K562 (cell line): Measurements from ENCODE around the gene SYT7. TPM values are rescaled to one million over a fixed set of nuclear protein-coding genes. Genes with fewer than 3 reads are reported as not detected.

ENCODE experiments used
- ATAC-seq: fragments of 200-7000 bp; cut with Tn5 transposase; 3 replicates; pipeline ENCODE4 v1.9.1; 2020; ENCODE audit warnings: moderate library complexity
- BruUV-seq: library from RNA; stranded (reverse); fragments of 400-500 nt; replicated peaks from 2 replicates; lab custom pipeline; 2021; lab: Mats Ljungman, UMichigan
- CTCF ChIA-PET: fragments of 300-600 bp; formaldehyde crosslinking; extraction: SDS; loops from one replicate; lab custom pipeline; 2021; ENCODE audit warnings: low intra/inter-chr PET ratio; lab: Yijun Ruan, JAX
- POLR2A ChIA-PET: fragments of 300-600, 350-650 bp; sonication (Branson Sonifier 250); formaldehyde crosslinking; extraction: SDS; loops from one replicate; lab custom pipeline; 2021; ENCODE audit warnings: antibody characterized with exemption, inconsistent platforms; lab: Yijun Ruan, JAX
- DNase-seq, 4 experiments: peaks; one replicate each; pipeline versions ENCODE4 v3.0.0 to v3.0.0-alpha.2; 2011 to 2018; ENCODE audit warnings: low spot score in 3 of 4, mixed read lengths in 3 of 4; ENCODE audit errors: extremely low read depth in 1 of 4
- FAIRE-seq: peaks from 2 replicates; lab custom pipeline; 2011; peaks lifted over from hg19 to GRCh38; lab: Jason Lieb, UNC
- H2AFZ ChIP-seq: 2 replicates; pipeline ENCODE4 v1.6.0; 2011; ENCODE audit warnings: low read depth, low read length, control low read depth, inconsistent platforms
- H3K27ac ChIP-seq: fragments of 200-600 bp; 3 replicates; pipeline ENCODE4 v1.8.0; 2011; ENCODE audit warnings: low read depth, mild to moderate bottlenecking, control low read depth, inconsistent platforms, low read length, moderate library complexity, mixed read lengths; ENCODE audit errors: extremely low read depth
- H3K27me3 ChIP-seq, 2 experiments: fragments of 300-600 bp in 1 of 2; 2 replicates in 1 of 2; 3 replicates in 1 of 2; pipeline versions ENCODE4 v1.6.0 to v1.8.0; 2011; ENCODE audit warnings: inconsistent platforms in 2 of 2, low read length in 2 of 2, mild to moderate bottlenecking in 1 of 2, mixed read lengths in 1 of 2, moderate library complexity in 1 of 2; ENCODE audit not compliant: control insufficient read depth in 2 of 2, insufficient read depth in 2 of 2
- H3K36me3 ChIP-seq: fragments of 300-600 bp; 3 replicates; pipeline ENCODE4 v1.8.0; 2011; ENCODE audit warnings: mild to moderate bottlenecking, low read length, inconsistent platforms; ENCODE audit not compliant: control insufficient read depth, insufficient read depth
- H3K4me1 ChIP-seq, 2 experiments: fragments of 200-600 bp in 1 of 2; replicated peaks in 1 of 2; 2 replicates in 1 of 2; 3 replicates in 1 of 2; pipeline versions ENCODE4 v1.5.1 to v1.8.0; 2011; ENCODE audit warnings: inconsistent platforms in 2 of 2, low read length in 2 of 2, mild to moderate bottlenecking in 1 of 2, mixed read lengths in 1 of 2, moderate library complexity in 1 of 2; ENCODE audit not compliant: control insufficient read depth in 2 of 2, insufficient read depth in 2 of 2
- H3K4me2 ChIP-seq: 2 replicates; pipeline ENCODE4 v1.6.1; 2011; ENCODE audit warnings: low read length, control low read depth, inconsistent platforms, mixed read lengths; ENCODE audit not compliant: insufficient read depth
- H3K4me3 ChIP-seq: fragments of 200-600 bp; sonication (generic), shearing (Covaris generic); 2 replicates; pipeline ENCODE4 v1.5.1; 2016; ENCODE audit warnings: control low read depth, inconsistent platforms
- H3K79me2 ChIP-seq: fragments of 200-600 bp; 3 replicates; pipeline ENCODE4 v1.8.0; 2011; ENCODE audit warnings: low read length, inconsistent platforms; ENCODE audit not compliant: control insufficient read depth, insufficient read depth
- H3K9ac ChIP-seq, 2 experiments: 2 replicates each; pipeline versions ENCODE4 v1.6.0 to v1.6.1; 2011; ENCODE audit warnings: low read depth in 2 of 2, low read length in 2 of 2, control low read depth in 1 of 2, inconsistent platforms in 1 of 2, mild to moderate bottlenecking in 1 of 2, mixed read lengths in 1 of 2; ENCODE audit not compliant: insufficient read depth in 1 of 2
- H3K9me1 ChIP-seq: one replicate; pipeline ENCODE4 v1.6.0; 2011; ENCODE audit warnings: inconsistent platforms, mild to moderate bottlenecking, low read length, moderate library complexity; ENCODE audit not compliant: control insufficient read depth, insufficient read depth
- H3K9me3 ChIP-seq: replicated peaks from 2 replicates; pipeline ENCODE4 v1.5.1; 2011; ENCODE audit warnings: low read depth, low read length, inconsistent platforms; ENCODE audit not compliant: control insufficient read depth, insufficient read depth
- H4K20me1 ChIP-seq: replicated peaks from 2 replicates; pipeline ENCODE4 v1.6.1; 2011; ENCODE audit warnings: low read length, inconsistent platforms, mixed read lengths; ENCODE audit not compliant: control insufficient read depth, insufficient read depth
- CTCFL ChIP-seq: IDR thresholded peaks from 2 replicates; pipeline ENCODE4 v1.6.1; 2011; ENCODE audit warnings: borderline replicate concordance, low read depth, mild to moderate bottlenecking, moderate library complexity, low read length; ENCODE audit not compliant: insufficient read depth, poor library complexity, severe bottlenecking
- MYC ChIP-seq, 2 experiments: fragments of 250-450 bp in 1 of 2; sonication (Bioruptor Pico) in 1 of 2; IDR thresholded peaks; 2 replicates each; pipeline versions ENCODE4 v1.5.1 to v1.6.1; 2012 to 2021; ENCODE audit warnings: low read depth in 2 of 2, borderline replicate concordance in 1 of 2, improper control_type of control experiment in 1 of 2, low read length in 1 of 2, mild to moderate bottlenecking in 1 of 2, moderate library complexity in 1 of 2
- REST ChIP-seq, 2 experiments: fragments of 450-650 bp; formaldehyde crosslinking in 1 of 2; IDR thresholded peaks; 2 replicates each; pipeline versions ENCODE4 v1.4.0 to v1.6.1; 2014 to 2020; ENCODE audit warnings: mild to moderate bottlenecking in 2 of 2, borderline replicate concordance in 1 of 2, low read depth in 1 of 2
- YY1 ChIP-seq, 3 experiments: IDR thresholded peaks; 2 replicates each; pipeline ENCODE4 v1.6.1; 2011; ENCODE audit warnings: low read length in 2 of 3, mild to moderate bottlenecking in 2 of 3, moderate library complexity in 2 of 3, borderline replicate concordance in 1 of 3, control low read depth in 1 of 3, low read depth in 1 of 3; ENCODE audit not compliant: insufficient read depth in 3 of 3, insufficient replicate concordance in 2 of 3, control insufficient read depth in 1 of 3, insufficient read length in 1 of 3; ENCODE audit errors: extremely low read depth in 1 of 3
- WGBS: fragments of 100-300 bp; shearing (Covaris generic); methylation state at CpG from one replicate; pipeline ENCODE4 v1.1.6; 2016; ENCODE audit warnings: low coverage, mixed read lengths; ENCODE audit not compliant: insufficient coverage; ENCODE audit errors: missing lambda C conversion rate; 5-methylcytosine and 5-hydroxymethylcytosine counted together
- in situ Hi-C: fragments of 300-500 bp; cut with MboI; formaldehyde crosslinking; loops from 4 replicates; pipeline ENCODE4 v1.15.0; 2018; ENCODE audit warnings: inconsistent platforms, mixed read lengths
- intact Hi-C: fragments of 100-400 bp; cut with micrococcal nuclease; formaldehyde crosslinking; loops from 2 replicates; pipeline ENCODE4 v1.14.2; 2022
- polyA plus RNA-seq, 8 experiments: library from polyadenylated mRNA; depleted of rRNA in 4 of 8; stranded (reverse) in 5 of 8; unstranded in 3 of 8; fragments of >200 nt; fragmentation: Nextera tagmentation in 2 of 8; fragmentation: Illumina TruSeq in 1 of 8; extraction: Ambion mirVana in 2 of 8; extraction: Trizol in 1 of 8; gene quantifications; 2 replicates each; pipeline versions ENCODE4 v1.2.1 to v1.2.3, GENCODE V29; 2011 to 2014; ENCODE audit warnings: inconsistent platforms in 1 of 8, missing spikeins in 1 of 8
- total RNA-seq, 7 experiments: library from RNA; depleted of rRNA in 6 of 7; stranded (reverse); fragments of >200 nt in 6 of 7; fragmentation: Illumina TruSeq in 2 of 7; extraction: Trizol in 2 of 7; gene quantifications; 2 replicates each; pipeline versions ENCODE4 v1.2.1 to v1.2.3, GENCODE V29; 2011 to 2021; ENCODE audit warnings: low replicate concordance in 1 of 7
- TF ChIP-seq, protein P1 (sequence below), 3 experiments: IDR thresholded peaks in 2 of 3; conservative IDR thresholded peaks in 1 of 3; 2 replicates each; pipeline ENCODE4 v1.5.1; 2011 to 2012; ENCODE audit warnings: low read length in 3 of 3, mild to moderate bottlenecking in 3 of 3, control low read depth in 2 of 3, improper control_type of control experiment in 1 of 3, inconsistent platforms in 1 of 3, low read depth in 1 of 3, mixed read lengths in 1 of 3, moderate library complexity in 1 of 3; ENCODE audit not compliant: insufficient read depth in 2 of 3

SYT7 gene
- total and polyA plus RNA-seq, 9 of the 15 experiments (the other 6 are each of a cell fraction or from before 2014, with no cell fraction given): 0.01 to 0.51 (median 0.16) TPM; not detected in 1

DNA sequence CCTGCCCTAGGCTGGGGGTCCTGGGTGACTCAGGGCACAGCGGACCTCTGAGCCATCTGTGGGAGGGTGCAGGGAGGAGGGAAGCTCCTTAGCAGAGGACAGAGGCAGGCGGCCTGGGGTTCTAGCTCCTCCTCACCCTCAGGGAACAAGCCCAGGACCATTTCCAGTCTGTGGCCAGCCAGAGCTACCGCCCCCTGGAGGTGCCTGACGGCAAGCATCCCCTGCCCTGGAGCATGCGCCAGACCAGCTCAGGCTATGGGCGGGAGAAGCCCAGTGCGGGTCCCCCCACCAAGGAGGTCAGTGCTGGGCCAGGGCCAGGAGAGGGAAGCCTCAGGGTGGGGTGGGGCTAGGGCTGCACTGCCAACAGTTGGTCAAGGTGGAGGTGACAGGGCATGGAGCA lies 98.4 kb downstream of the SYT7 start:
- H3K9ac ChIP-seq: 0 out of 4 replicates have a peak overlapping the region, but pooled peaks of 1 of the 2 experiments have one; percentile 32
- FAIRE-seq (peak; percentile 42), DNase-seq (peak; percentile 66 to 81 (median 77)), ATAC-seq (peak; percentile 95)
- H2AFZ ChIP-seq: no peak overlapping the region
- H4K20me1 ChIP-seq: peaks cover 11% of the 10 kb centered on the region; the same call in 1 of the 2 replicates
- no peaks in the 10 kb centered on the region for H3K9me1 ChIP-seq
- H3K9me3 ChIP-seq: no peaks in the 10 kb centered on the region
- no peaks in the 10 kb centered on the region for H3K36me3 ChIP-seq
- POLR2A ChIA-PET: interaction anchor here (1.0 to 1.2 kb wide), 3 partner anchors 11 to 93 kb away, joined by 3 to 9 read pairs (median 4); no protein-coding TSS in a partner anchor
- H3K4me3 ChIP-seq: no peak overlapping the region
- in situ Hi-C loops: no loop called here
- CTCF ChIA-PET: no interaction called here
- H3K27ac ChIP-seq: no peak overlapping the region
- intact Hi-C loops: no loop called here
- H3K27me3 ChIP-seq: peaks cover 38 to 71% of the 10 kb centered on the region in 2 experiments
- 0% methylated on average over 6 of the region's 7 CpGs for WGBS
- H3K79me2 ChIP-seq: no peaks in the 10 kb centered on the region
- peaks cover 0 to 32% of the 10 kb centered on the region in 2 experiments; a peak in 2 of 5 replicates for H3K4me1 ChIP-seq
- BruUV-seq: no TSS peak
- H3K4me2 ChIP-seq: no peak overlapping the region
- TF ChIP-seq MYC (IDR thresholded peaks at IDR 0.05; ENCODE audit: low read depth, low read length) (peak; percentile 19; the same call in 1 of the 2 replicates), MYC (CRISPR knock-in tag; IDR thresholded peaks at IDR 0.05; ENCODE audit: borderline replicate concordance, low read depth) (no peak), REST (IDR thresholded peaks at IDR 0.05; ENCODE audit: borderline replicate concordance) (peak; percentile 9; the same call in 1 of the 2 replicates), REST (CRISPR knock-in tag; IDR thresholded peaks at IDR 0.05; ENCODE audit: low read depth) (no peak), YY1 (IDR thresholded peaks at IDR 0.05; ENCODE audit: borderline replicate concordance in 1 of 3, control insufficient read depth in 1 of 3, extremely low read depth in 1 of 3, insufficient read depth in 3 of 3, insufficient read length in 1 of 3, insufficient replicate concordance in 2 of 3, low read depth in 1 of 3, low read length in 2 of 3) (no peak), CTCFL (peak; percentile 96)
- TF ChIP-seq, protein P1, sequence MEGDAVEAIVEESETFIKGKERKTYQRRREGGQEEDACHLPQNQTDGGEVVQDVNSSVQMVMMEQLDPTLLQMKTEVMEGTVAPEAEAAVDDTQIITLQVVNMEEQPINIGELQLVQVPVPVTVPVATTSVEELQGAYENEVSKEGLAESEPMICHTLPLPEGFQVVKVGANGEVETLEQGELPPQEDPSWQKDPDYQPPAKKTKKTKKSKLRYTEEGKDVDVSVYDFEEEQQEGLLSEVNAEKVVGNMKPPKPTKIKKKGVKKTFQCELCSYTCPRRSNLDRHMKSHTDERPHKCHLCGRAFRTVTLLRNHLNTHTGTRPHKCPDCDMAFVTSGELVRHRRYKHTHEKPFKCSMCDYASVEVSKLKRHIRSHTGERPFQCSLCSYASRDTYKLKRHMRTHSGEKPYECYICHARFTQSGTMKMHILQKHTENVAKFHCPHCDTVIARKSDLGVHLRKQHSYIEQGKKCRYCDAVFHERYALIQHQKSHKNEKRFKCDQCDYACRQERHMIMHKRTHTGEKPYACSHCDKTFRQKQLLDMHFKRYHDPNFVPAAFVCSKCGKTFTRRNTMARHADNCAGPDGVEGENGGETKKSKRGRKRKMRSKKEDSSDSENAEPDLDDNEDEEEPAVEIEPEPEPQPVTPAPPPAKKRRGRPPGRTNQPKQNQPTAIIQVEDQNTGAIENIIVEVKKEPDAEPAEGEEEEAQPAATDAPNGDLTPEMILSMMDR (IDR thresholded peaks at IDR 0.05 in 2 of 3, conservative IDR thresholded peaks at IDR 0.05 in 1 of 3; ENCODE audit: insufficient read depth in 2 of 3, low read depth in 1 of 3, low read length in 3 of 3): peak; percentile 75 to 85 (median 79)
